Lower leg skin (tissue), 3 donors: ENCODE data around the gene MYL4.

ENCODE experiments used
- POLR2A ChIP-seq, 2 donors: fragments of 450-650 bp; IDR thresholded peaks; one replicate each; pipeline ENCODE4 v1.6.1; 2016 to 2017; ENCODE audit warnings: antibody characterized with exemption in 2 of 2, mild to moderate bottlenecking in 1 of 2, moderate library complexity in 1 of 2
- TF ChIP-seq, protein P1 (sequence below), 3 donors: fragments of 450-650 bp; IDR thresholded peaks; one replicate each; pipeline ENCODE4 v1.5.1; 2016; ENCODE audit warnings: antibody characterized with exemption in 3 of 3, mild to moderate bottlenecking in 3 of 3, moderate library complexity in 2 of 3

DNA sequence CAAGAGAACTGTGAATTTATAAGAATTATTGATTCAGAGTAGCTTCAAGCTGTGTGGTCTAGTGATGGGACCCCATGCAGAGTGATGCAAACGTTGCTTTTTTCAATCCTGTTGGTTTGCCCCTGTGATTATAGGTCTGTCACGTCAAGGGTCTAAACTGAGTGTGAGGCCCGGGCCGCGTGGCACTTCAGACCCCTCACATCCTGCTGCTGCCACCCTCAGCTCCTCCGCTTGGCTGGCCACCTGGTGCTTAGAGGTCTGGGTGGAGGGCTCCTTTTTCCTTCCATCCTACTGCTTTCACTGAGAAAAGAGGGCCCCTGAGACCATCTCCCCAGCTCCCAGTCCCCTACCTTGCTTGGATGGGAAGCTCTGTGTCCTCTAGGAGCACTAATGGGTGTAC, 12.0 kb downstream of the MYL4 start:
- TF ChIP-seq, protein P1, sequence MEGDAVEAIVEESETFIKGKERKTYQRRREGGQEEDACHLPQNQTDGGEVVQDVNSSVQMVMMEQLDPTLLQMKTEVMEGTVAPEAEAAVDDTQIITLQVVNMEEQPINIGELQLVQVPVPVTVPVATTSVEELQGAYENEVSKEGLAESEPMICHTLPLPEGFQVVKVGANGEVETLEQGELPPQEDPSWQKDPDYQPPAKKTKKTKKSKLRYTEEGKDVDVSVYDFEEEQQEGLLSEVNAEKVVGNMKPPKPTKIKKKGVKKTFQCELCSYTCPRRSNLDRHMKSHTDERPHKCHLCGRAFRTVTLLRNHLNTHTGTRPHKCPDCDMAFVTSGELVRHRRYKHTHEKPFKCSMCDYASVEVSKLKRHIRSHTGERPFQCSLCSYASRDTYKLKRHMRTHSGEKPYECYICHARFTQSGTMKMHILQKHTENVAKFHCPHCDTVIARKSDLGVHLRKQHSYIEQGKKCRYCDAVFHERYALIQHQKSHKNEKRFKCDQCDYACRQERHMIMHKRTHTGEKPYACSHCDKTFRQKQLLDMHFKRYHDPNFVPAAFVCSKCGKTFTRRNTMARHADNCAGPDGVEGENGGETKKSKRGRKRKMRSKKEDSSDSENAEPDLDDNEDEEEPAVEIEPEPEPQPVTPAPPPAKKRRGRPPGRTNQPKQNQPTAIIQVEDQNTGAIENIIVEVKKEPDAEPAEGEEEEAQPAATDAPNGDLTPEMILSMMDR (IDR thresholded peaks at IDR 0.05) = no peak
- no peak for TF ChIP-seq POLR2A (IDR thresholded peaks at IDR 0.05)
